Activated CD4-positive, alpha-beta T cell treated with anti-CD3 and anti-CD28 coated beads for 48 hours (primary cell): ENCODE results near the gene SPARC.

Experiments
- DNase-seq: peaks from one replicate; pipeline ENCODE4 v3.0.0-alpha.2; 2020

The SPARC gene

DNA sequence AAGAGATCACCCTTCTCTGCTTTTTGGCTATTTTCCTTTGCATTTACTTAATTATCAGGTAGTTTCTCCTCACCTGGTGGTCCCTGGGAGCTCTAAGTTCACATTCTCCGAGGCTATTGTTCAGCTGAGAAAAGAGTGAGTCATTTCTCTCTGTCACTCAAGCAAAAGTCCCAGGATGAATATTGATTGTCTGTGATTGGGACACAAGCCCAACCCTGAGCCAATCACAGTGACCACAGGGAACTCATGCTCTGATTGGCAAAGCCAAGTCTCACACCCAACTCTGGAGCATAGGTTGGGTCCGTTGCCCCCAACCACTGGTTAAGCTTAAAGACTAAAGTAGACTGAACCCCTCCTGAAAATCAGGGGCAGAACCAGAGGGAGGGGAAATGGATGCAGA is 67.8 kb downstream of the SPARC start:
- no peak for DNase-seq

DNA sequence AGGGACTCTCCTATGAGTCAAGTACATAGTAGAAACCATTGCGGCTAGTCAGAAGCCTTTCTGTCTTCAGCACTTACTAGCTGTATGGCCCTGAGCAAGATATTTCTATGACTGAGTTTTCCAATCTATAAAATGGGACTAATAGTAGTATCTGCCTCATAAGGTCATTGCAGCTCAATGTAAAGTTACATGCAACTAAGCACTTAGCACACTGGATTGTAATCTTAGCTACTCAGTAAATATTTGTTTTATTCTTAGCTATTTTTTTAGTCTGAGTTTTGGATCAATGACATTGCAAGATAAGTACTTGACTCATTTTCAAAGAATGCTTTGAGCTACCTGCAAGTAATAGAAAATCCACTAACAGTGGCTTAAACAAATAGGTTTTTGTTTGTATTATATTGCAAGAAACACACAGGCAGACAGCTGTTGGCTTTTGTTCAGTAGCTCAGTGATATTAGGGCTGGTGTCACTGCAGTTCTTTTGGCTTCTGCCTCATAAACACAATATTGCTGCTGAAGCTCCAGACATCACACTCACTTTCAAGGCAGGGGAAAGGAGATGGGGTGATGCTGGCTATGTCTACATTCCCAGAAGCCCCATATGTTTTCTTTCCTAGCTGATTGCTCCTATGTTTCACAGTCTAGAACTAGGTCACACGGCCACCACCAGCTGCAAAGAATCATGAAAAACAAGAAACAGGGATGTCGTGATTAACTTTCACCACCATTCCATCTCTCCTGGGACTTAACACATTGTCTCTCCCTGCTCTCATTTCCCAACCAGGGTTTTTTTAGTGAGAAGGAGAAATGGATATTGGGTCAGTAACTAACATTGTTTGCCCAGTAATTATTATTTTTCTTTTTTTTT is 68.6 kb downstream of the SPARC start:
- no peak for DNase-seq

DNA sequence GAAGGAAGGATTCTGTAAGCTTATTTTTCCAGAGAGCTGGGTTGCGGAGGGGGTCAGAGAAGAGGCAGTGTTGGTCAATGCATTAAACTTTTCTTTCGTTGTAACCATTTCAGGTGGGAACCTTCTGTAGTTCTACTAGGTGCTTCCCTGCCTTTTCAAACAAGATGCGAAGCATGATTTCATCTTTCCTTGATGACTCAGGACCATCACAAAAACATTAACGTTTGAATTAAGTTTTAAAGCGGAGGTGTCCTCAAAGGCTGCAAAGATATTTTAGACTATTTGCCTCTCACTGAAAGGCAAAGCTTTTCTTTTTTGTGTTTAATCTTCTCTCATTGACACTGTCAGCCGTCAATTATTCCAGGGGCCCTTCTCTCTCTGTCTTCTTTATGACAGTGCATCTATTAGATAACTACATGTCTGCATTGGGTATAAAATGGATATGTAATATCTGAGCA is 69.3 kb downstream of the SPARC start:
- DNase-seq: no peak

DNA sequence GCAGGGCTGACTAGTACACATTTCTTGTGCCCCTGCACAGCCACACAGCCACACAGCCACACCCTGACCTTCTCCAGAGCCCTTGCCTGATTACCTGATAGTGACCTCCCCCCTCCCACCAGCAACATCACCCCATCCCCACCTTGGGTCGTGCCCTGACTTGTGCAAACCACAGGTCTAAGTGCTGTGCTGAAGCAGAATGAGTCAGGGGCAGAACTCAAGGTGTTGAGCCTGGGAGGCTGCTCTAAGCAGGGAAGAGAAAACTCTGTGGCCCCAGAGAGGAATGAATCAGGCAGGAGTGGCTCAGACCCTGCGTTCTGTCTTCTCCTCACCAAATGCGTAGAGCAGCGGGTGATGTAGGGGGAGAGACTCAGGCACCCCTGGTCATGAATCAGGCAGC is 71.3 kb downstream of the SPARC start:
- peak; percentile 53 for DNase-seq

DNA sequence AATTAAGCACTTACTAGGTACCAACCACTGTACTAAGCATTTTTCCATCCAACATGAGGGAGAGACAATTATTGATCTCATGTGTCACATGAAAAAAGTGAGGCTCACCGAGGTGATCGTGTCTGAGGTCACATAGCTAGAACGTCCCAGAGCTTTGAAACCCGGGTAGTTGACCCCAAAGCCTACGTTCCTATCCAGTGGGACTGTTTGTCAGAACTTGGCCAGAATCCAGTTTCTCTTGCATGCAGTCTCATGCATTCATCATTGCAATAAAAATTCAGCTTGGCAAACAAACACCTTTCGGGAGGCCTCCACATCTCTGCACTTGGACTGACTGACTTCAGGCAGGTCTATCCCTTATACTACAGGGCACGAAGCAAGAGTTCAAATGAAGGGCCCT is 72.2 kb downstream of the SPARC start:
- DNase-seq: no peak

DNA sequence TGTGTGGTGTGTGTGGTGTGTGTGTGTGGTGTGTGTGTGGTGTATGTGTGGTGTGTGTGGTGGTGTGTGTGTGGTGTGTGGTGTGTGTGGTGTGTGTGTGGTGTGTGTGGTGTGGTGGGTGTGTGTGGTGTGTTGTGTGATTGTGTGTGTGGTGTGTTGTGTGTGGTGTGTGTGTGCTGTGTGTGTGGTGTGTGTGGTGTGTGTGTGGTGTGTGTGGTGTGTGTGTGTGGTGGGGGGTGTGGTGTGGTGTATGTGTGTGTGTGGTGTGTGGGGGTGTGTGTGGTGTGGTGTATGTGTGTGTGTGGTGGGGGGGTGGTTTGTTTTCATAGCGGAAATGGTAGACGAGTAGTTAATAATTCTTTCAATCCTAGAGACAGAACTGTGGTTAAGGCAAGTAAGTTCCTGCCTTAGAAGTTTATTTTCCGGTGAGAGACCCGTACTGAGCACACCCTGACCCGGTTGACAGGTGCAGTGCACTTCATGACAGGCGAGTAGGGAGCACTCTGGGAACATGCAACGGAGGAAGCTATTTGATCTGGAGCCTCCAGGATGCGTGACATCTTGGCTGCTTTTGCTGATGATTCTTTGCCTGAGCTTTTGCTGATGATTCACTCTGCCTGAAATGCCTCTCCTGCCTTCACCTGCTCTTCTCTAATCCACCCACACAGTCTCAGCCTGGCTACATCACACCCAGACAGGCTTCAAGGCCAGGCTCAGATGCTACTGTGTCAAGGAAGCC is 73.9 kb downstream of the SPARC start:
- peak; percentile 72 for DNase-seq

DNA sequence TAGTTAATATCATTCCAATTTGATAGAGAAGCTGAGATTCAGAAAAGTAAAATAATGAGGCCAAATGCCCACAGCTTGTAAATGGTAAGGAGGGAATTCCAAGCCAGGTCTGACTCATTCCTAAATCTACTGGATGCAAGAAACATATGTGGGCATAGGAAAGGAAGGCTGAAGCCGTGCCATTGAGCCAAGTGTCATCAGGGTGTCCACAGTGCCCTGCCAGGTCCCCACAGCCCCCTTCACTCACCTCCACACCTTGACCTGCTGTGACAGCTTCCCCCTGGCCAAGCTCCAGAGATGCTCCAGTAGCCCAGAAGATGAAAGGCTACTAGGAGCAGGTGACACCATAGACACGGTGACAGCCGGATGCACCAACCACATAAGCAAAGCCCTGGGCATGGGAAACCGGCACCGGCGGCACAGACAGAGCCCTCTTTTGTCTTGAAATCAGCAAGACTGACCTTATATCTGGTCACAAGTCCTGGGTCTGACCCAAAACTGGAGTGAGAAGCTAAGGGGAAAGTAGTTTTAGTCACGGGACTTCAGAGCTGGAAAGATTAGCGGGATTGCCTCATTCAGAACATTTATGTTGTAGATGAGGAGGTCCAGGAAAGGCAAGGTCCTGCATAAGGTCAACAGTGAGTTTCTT is 75.5 kb downstream of the SPARC start:
- no peak for DNase-seq
